Prostate gland (tissue), 2 donors: ENCODE results near the gene RUVBL1. TPM values are rescaled to one million over a fixed set of nuclear protein-coding genes. Genes with fewer than 3 reads are reported as not detected.
A peak's percentile ranks its signal among the peaks of the same experiment; 100 is the strongest.

Experiments
- DNase-seq: peaks from one replicate; pipeline ENCODE4 v3.0.0-alpha.2; 2019; ENCODE audit warnings: low spot score
- H3K27ac ChIP-seq, 2 donors: fragments of 200-600 bp; sonication (generic); 2 replicates each; pipeline ENCODE4 v1.5.1; 2017 to 2019
- H3K27me3 ChIP-seq: fragments of 200-600 bp; sonication (generic); replicated peaks from 2 replicates; pipeline ENCODE4 v1.5.1; 2019; ENCODE audit not compliant: insufficient read depth
- H3K36me3 ChIP-seq, 2 donors: fragments of 200-600 bp; sonication (generic); 1 replicate in 1 of 2; 2 replicates in 1 of 2; pipeline versions ENCODE4 v1.5.1 to v1.8.1; 2017 to 2019
- H3K4me1 ChIP-seq: fragments of 200-600 bp; sonication (generic); replicated peaks from 2 replicates; pipeline ENCODE4 v1.5.1; 2019
- H3K4me3 ChIP-seq, 2 donors: fragments of 200-600 bp; sonication (generic); 2 replicates each; pipeline ENCODE4 v1.5.1; 2017 to 2019
- H3K9me3 ChIP-seq: fragments of 200-600 bp; sonication (generic); 2 replicates; pipeline ENCODE4 v1.5.1; 2017
- CTCF ChIP-seq, 4 experiments: fragments of 200-600 bp in 2 of 4; fragments of 450-650 bp in 2 of 4; sonication (generic) in 2 of 4; IDR thresholded peaks; 1 replicate in 3 of 4; 2 replicates in 1 of 4; pipeline ENCODE4 v1.5.1; 2016 to 2019; ENCODE audit warnings: antibody characterized with exemption in 4 of 4, mild to moderate bottlenecking in 2 of 4, moderate library complexity in 2 of 4
- POLR2A ChIP-seq: fragments of 450-650 bp; IDR thresholded peaks from one replicate; pipeline ENCODE4 v1.6.1; 2016; ENCODE audit warnings: antibody characterized with exemption, mild to moderate bottlenecking
- POLR2AphosphoS5 ChIP-seq: sonication (generic); formaldehyde crosslinking; IDR thresholded peaks from one replicate; pipeline ENCODE4 v1.6.1; 2017; ENCODE audit warnings: antibody characterized with exemption
- WGBS: methylation state at CpG from one replicate; pipeline ENCODE4 v1.1.5; 2018; 5-methylcytosine and 5-hydroxymethylcytosine counted together
- intact Hi-C: fragments of 100-400 bp; cut with DNase I; formaldehyde crosslinking; loops from one replicate; pipeline ENCODE4 v1.14.2; 2022
- total RNA-seq, 2 donors: library from RNA; depleted of rRNA; stranded (reverse); fragments of >200 nt; gene quantifications; one replicate each; pipeline ENCODE4 v1.1.0, GENCODE V29; 2016

The RUVBL1 gene
- total RNA-seq, result 10 to 100 TPM; 24.0 to 28.1 TPM

DNA sequence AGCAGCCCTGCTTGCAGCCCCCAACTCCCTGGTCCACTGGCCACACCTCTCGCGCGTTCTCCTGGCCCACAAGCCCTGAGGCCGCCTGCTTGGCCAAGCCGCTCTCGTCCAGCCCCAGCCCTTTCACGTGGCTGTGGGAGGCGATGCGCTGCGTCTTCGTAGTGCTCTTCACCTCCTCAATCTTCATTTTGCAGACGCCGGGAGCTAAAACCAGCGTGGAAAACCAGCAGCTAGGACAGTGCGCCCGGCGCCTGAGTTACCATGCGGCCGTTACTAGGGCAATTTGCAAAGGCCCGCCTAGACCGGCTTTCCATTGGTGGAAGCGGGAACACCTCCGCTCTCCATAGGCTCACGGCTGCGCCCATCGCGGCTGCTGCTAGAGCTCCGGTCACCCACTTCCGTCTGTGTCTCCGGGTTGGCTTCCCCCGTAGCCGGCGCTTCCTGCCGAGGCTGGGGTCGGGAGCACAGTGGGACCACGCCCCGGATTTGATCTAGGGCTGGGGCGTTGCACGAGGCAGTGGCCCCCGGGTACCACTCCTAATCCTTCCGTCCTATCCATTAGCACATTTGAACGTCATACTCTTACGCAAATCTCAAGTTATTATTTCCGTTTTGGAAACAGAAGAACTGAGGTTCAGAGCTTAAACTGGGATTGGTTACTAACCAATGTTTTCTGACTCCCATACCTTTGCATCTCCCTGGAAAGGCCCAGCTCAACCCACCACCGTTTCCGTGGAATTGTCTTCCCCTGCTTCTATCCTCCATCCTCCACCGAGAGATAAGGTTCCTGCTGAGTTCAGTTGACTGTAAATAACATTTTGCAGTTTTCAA is at the start of gene RUVBL1:
Gene RUVBL1, minus strand, starts transcription at position 275 of the 831 bp plus-strand sequence. Its CDS starts 88 bp downstream, at position 187.
- intact Hi-C loops, result loop anchor here (2.0 kb wide), 1 partner anchor 29 kb away; the partner anchor contains the start of gene EEFSEC
- Histone ChIP-seq H3K4me1 (no peaks in the 10 kb centered on the region), H3K27ac (peak within 1 kb of the TSS; percentile 40 to 44), H3K27me3 (no peaks in the 10 kb centered on the region), H3K36me3 (no peaks in the 10 kb centered on the region), H3K9me3 (no peaks in the 10 kb centered on the region), H3K4me3 (peak within 1 kb of the TSS; percentile 78 to 79)
- 3% methylated on average over 47 of the region's 47 CpGs for WGBS
- peak; percentile 95 for DNase-seq
- TF ChIP-seq POLR2AphosphoS5 (peak; percentile 92), POLR2A (no peak), CTCF (IDR thresholded peaks at IDR 0.05) (peak in 2 of 4 experiments; percentile 2 to 15)

GRCh38 chr3:128173200-128173599 is 49.6 kb upstream of the RUVBL1 start:
- 81% methylated on average over 8 of the region's 8 CpGs for WGBS
- Histone ChIP-seq H3K4me1 (no peaks in the 10 kb centered on the region), H3K9me3 (no peaks in the 10 kb centered on the region), H3K4me3 (no peak overlapping the region), H3K36me3 (no peaks in the 10 kb centered on the region), H3K27me3 (no peaks in the 10 kb centered on the region), H3K27ac (no peak overlapping the region)
- no peak for TF ChIP-seq CTCF (IDR thresholded peaks at IDR 0.05)
- TF ChIP-seq POLR2AphosphoS5, result no peak
- TF ChIP-seq POLR2A, result no peak
- intact Hi-C loops, result loop anchor here (5.0 kb wide), 3 partner anchors 149 to 434 kb away; no protein-coding TSS in a partner anchor
- no peak for DNase-seq

GRCh38 chr3:128170866-128171516 is 47.4 kb upstream of the RUVBL1 start:
- no peaks in the 10 kb centered on the region for H3K4me1 ChIP-seq
- intact Hi-C loops, result loop anchor here (5.0 kb wide), 3 partner anchors 151 to 436 kb away; no protein-coding TSS in a partner anchor
- H3K36me3 ChIP-seq, result no peaks in the 10 kb centered on the region
- 11% methylated on average over 5 of the region's 5 CpGs for WGBS
- peak; percentile 57 for TF ChIP-seq POLR2AphosphoS5
- no peak for TF ChIP-seq POLR2A
- peak; percentile 34 to 89 (median 71) for TF ChIP-seq CTCF (IDR thresholded peaks at IDR 0.05)
- no peaks in the 10 kb centered on the region for H3K9me3 ChIP-seq
- no peak overlapping the region for H3K4me3 ChIP-seq
- H3K27me3 ChIP-seq, result no peaks in the 10 kb centered on the region
- H3K27ac ChIP-seq, result no peak overlapping the region
- peak; percentile 60 for DNase-seq

DNA sequence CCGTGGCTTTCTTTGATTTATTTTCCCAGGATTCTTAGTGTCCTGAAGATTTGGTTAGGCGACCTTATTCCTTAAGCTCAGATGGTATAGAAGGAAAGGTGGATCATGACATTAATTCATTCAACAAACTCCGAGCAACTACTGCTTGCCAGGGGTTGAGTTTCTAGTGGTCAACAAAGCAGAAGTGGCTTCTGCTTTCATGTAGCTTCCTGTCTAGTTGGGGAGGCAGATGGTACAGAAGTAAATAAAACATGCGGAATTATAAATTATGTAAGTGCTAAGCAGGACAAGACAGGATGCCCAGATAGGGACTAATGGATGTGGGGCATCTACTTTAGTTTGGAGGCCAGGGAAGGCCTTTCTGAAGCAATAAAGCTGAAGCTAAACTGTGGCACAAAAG is 45.2 kb upstream of the RUVBL1 start:
- Histone ChIP-seq H3K4me3 (no peak overlapping the region), H3K36me3 (no peaks in the 10 kb centered on the region), H3K27me3 (no peaks in the 10 kb centered on the region), H3K4me1 (no peaks in the 10 kb centered on the region), H3K9me3 (no peaks in the 10 kb centered on the region), H3K27ac (no peak overlapping the region)
- DNase-seq, result no peak
- intact Hi-C loops, result no loop called here
- 90% methylated on average over 4 of the region's 4 CpGs for WGBS
- TF ChIP-seq POLR2AphosphoS5, result no peak
- no peak for TF ChIP-seq CTCF (IDR thresholded peaks at IDR 0.05)
- TF ChIP-seq POLR2A, result no peak
